SIG-M5 (cell line): ENCODE results near the gene ZNF514.
"Not testable (repeated sequence)": the region's sequence is repeated elsewhere in the genome, so short reads cannot be mapped to it uniquely, and the experiment has no call there.

Source experiments
- DNase-seq: peaks from one replicate; lab custom pipeline; 2025; lab: John Stamatoyannopoulos, UW

Gene ZNF514

GRCh38 chr2:95122197-95122551, 37.5 kb downstream of the ZNF514 start:
- no peak for DNase-seq

GRCh38 chr2:95121407-95122196, 38.0 kb downstream of the ZNF514 start, which contains the start of gene MRPS5:
TSS of gene MRPS5 (minus strand) at chr2:95121808. CDS start at chr2:95121791, 17 bp downstream.
- DNase-seq: peak; percentile 18

GRCh38 chr2:95121093-95121406, 38.6 kb downstream of the ZNF514 start:
- no peak for DNase-seq

- no peak for DNase-seq
Observed at GRCh38 chr2:95115418-95115817, 44.2 kb downstream of the ZNF514 start.

- DNase-seq: no peak
Observed at GRCh38 chr2:95113464-95113863, 46.2 kb downstream of the ZNF514 start.

- DNase-seq: no peak
Observed at GRCh38 chr2:95110395-95110794, 49.3 kb downstream of the ZNF514 start.

- DNase-seq: no peak
Observed at GRCh38 chr2:95109260-95109659, 50.4 kb downstream of the ZNF514 start.

GRCh38 chr2:95106081-95106480, 53.6 kb downstream of the ZNF514 start:
- DNase-seq: no peak

GRCh38 chr2:95104606-95105005, 55.0 kb downstream of the ZNF514 start:
- DNase-seq: no peak

- no peak for DNase-seq
Observed at GRCh38 chr2:95099910-95100309, 59.7 kb downstream of the ZNF514 start.

- not testable (repeated sequence) for DNase-seq
Observed at GRCh38 chr2:95098273-95098672, 61.4 kb downstream of the ZNF514 start.
